ENCODE data around the gene ADGRA1.

- no peak for TF ChIP-seq EZH2phosphoT487 (IDR thresholded peaks at IDR 0.05; ENCODE audit: insufficient read depth, low read depth)
- TF ChIP-seq EZH2 (IDR thresholded peaks at IDR 0.05; ENCODE audit: insufficient read depth, poor library complexity, severe bottlenecking): no peak
Measured at GRCh38 chr10:133104963-133105640, 17.4 kb downstream of the ADGRA1 start.
